Measurements from ENCODE around the gene CCNK.

- TF ChIP-seq, protein P1, sequence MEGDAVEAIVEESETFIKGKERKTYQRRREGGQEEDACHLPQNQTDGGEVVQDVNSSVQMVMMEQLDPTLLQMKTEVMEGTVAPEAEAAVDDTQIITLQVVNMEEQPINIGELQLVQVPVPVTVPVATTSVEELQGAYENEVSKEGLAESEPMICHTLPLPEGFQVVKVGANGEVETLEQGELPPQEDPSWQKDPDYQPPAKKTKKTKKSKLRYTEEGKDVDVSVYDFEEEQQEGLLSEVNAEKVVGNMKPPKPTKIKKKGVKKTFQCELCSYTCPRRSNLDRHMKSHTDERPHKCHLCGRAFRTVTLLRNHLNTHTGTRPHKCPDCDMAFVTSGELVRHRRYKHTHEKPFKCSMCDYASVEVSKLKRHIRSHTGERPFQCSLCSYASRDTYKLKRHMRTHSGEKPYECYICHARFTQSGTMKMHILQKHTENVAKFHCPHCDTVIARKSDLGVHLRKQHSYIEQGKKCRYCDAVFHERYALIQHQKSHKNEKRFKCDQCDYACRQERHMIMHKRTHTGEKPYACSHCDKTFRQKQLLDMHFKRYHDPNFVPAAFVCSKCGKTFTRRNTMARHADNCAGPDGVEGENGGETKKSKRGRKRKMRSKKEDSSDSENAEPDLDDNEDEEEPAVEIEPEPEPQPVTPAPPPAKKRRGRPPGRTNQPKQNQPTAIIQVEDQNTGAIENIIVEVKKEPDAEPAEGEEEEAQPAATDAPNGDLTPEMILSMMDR (IDR thresholded peaks at IDR 0.05; ENCODE audit: low read depth, low read length), result no peak
- TF ChIP-seq, protein P2, sequence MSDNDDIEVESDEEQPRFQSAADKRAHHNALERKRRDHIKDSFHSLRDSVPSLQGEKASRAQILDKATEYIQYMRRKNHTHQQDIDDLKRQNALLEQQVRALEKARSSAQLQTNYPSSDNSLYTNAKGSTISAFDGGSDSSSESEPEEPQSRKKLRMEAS (IDR thresholded peaks at IDR 0.05; ENCODE audit: low read depth, low read length), result no peak
- no peak for TF ChIP-seq POLR2A (IDR thresholded peaks at IDR 0.05; ENCODE audit: extremely low read depth, insufficient read length)
- TF ChIP-seq MYC (IDR thresholded peaks at IDR 0.05; ENCODE audit: low read depth, low read length), result no peak
Measured at GRCh38 chr14:99475179-99475578, 6.0 kb upstream of the CCNK start.

Data from NB4 (cell line).